HG03159 (cell line): ENCODE data around the gene MEIS1.

Source experiments
- ATAC-seq: cut with Tn5 transposase; IDR thresholded peaks from one replicate; pipeline ENCODE4 v1.9.1; 2021; ENCODE audit warnings: mild to moderate bottlenecking, moderate library complexity; ENCODE audit not compliant: unreplicated experiment

Gene MEIS1

GRCh38 chr2:66443186-66443978 lies 8.5 kb downstream of the MEIS1 start:
- ATAC-seq = no peak

DNA sequence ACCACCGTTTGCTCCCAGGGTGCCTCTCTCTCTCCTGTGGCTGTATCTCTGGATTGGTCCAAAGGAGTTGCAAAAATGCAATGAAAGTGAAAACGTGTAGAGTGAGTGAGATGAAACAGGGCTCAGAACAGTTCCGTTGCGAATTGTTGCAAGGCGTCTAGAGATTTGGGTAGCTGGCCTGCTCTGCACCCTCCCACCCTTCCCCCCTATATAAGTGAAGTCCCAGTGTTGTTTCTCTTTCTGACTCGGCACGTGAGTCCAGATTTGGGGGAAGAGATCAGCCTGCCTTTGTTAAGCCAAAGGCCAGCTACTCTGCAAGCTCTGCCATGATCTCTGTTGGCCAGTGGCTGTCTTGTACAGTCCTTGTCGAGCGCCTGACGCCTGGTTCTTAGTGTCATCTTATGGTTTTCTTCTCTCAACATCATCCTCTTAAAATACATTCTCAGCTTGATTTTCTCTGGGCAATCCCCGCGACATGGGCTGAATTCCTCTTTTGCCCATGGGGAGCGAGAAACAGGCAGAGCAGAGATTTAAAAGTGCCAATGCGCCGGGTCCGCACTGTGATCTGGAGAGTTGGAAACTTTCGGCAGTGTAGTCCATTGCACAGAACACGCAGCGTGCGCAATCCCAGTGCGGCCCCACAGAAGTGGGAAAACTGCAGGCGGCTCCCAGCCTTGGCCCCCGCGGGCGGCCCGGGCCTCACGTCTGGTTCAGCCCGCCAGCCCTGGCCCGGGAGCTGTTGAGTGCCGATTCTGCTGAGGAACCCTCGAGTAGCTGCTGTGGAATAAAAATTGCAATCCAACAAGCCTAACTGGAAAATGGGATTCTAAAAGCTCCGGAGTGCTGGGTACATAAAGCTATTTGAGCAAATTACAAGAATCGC lies 9.3 kb downstream of the MEIS1 start:
- ATAC-seq = no peak

DNA sequence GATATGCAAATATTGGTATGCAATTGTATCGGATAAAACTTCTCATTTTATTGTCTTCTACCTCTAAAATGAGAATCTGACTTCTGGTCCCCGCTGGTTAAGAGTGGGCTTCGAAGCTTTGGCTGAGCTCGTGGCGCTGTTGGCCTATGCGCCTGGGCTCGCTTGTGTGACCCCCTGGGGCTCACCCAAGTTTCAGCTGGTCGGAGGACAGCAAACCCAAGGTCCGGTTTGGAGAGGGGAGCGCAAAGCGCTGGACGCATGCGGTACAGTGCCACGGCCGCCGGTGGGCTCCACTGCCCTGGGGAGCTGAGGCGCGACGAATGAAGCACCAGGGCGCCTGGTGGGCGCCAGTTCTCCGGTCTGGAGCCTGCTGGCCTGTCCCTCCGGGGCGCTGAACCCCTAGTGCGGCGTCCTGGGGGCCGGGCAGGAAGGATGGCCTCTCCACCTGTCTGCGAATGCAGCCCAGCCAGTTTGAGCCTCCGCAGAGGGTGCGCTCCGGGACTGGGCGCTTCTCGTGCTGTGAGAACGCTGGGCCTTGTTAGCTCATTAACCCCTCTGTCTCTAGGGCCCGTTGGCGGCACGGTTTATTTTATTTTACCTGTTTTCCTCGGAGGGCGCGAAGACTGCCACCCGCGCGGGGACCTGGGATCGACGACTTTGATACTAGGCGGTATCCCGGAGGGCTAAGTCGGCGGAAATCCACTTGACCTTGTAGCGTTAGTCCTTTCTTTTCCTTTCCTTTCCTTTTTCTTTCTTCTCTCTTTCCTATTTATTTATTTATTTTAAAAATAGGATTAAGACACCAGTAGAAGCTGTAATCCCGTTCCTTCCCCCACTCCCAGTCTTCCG lies 10.4 kb downstream of the MEIS1 start:
- no peak for ATAC-seq

- ATAC-seq = no peak
Measured at GRCh38 chr2:66445925-66446871, 11.3 kb downstream of the MEIS1 start.

DNA sequence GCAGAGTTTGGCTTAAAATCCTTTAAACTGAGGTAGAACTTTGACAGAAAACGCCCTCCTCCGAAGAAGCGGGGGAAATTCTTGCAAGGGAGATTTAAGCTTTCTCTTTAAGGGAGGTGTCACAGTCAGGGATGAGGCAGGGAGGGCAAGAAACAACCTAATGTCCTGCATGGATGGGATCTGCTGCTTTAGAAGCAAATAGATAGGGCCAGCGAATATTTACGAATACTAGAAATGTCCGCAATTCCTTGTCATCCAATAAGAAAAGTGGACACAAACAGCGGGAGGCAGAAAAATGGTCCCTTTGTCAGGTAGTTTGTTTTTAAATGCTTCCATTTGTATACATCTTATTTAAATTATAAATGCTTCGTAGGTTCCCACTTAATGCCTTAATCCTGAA lies 12.0 kb downstream of the MEIS1 start:
- no peak for ATAC-seq

- no peak for ATAC-seq
Measured at GRCh38 chr2:66447677-66448076, 12.8 kb downstream of the MEIS1 start.

DNA sequence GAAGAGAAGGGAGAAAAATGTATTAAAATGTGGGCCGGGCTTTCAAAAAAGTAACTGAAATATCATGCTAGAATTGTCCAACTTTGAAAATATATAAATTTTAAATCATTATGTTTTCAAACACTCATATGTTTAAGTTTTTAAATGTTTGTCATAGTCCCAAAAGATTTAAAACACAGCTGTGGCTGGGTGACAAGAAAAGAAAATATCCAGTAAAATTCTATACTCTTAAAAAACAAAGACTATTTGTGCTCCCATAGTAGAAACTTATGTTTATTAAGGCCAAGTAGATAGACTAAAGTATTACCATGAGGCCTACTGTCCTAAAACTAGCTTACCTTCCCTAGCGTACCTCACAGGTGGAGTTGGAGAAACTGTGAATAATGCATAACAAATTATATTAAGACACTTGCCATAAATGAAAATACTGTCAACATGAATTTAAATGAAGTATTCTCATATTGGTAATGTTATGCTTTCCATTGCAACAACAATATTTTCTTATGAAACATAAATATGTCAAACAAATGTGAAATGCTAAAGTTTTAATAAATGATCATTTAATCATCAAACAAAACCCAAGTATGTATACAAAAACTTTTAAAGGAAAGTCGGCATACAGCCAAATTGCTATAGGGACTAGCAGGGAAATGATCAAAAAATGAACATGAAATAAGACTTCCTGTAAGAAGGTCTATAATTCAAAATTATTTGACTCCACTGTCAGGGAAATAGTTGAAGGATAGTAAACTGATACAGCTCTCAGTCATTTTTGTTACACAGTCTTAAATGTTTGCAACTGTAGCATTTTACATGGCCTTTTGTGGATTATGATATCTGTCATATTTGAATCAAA lies 13.4 kb downstream of the MEIS1 start:
- ATAC-seq = no peak

- no peak for ATAC-seq
Measured at GRCh38 chr2:66452214-66452613, 17.3 kb downstream of the MEIS1 start.

- no peak for ATAC-seq
Measured at GRCh38 chr2:66452917-66453316, 18.0 kb downstream of the MEIS1 start.

DNA sequence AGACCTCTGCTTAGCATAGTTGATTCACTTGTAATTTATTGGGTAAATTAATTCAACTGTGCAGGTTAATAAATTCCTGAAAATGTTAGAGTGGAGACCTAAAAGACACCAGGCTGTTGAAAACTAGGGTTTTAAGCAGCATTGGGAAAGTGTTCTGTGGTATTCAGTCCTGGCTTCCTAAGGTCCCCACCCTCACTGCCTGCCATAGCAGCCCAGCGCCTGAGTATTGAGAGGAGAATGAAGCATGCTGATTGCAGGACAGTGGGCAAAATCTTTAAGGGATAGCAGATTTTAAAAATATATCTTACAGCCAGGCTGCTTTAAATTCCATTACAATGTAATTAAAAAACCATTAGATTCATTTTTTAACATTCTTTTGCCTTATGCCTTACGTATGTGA lies 20.6 kb downstream of the MEIS1 start:
- ATAC-seq = no peak

GRCh38 chr2:66456183-66457041 lies 21.5 kb downstream of the MEIS1 start:
- no peak for ATAC-seq

DNA sequence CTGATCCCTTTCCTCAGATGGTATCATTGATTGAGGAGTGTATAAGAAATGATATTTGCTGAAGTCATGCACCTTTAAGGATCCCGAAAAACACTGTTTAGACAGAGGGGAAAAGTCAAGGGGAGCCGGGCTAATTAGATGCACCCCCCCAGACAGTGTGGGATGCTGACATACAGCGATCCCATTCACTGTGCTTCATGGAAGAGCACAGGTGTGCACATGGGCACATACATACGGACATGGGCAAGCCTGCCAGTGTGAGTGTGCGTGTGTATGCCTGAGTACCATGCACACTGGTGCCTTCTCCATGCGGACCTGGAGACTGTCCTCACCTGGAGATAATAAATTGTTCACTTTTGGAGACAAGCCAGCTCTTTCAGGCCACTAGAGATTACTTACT lies 22.6 kb downstream of the MEIS1 start:
- ATAC-seq = no peak

DNA sequence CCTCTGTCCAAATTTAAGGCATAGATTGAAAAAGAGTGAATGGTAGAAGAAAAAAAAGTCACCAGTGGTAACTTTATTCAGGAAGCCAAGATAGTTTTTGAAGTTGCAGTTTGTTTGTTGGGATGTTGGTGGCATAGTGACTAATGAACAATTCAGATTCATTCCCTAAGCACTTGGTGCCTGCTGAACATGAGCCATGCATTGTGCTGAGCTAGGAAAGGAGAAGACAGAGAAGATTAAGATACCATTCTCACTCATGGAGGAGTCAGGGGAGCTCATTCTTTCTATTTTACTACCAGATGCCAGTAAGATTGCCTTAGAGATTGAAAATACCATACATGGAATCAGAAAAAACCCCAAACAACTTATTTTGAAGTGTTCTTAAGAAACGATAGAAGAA lies 25.1 kb downstream of the MEIS1 start:
- no peak for ATAC-seq

DNA sequence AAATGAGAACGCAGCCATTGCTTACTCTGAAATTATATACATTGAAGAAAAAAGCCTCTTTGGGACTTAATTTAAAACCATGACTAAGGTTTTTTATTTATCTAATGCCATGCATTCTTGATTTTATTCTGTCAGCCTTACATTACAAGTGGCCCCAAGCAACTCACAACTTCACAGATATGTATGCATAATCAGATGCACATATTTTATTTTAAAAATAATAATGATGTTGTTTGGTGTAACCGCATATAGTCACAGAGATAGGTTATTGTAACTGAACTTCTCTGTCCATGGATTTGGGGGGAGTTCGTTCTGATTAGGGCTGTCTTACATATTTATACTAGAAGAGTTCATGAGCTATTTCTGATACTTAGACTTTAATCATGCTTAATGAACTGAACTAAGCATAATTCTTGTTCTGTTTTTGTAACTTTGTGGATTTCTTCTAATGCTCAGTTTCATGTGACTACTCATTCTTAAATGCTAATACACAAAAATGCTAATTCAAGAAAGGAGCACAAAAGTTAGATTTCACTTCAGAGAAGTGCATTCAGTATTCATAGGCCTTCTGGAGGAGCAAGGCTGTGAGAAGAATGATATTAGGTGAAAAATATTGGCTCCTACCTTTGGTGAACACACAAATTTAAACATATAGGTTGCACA lies 26.2 kb downstream of the MEIS1 start:
- ATAC-seq = no peak

DNA sequence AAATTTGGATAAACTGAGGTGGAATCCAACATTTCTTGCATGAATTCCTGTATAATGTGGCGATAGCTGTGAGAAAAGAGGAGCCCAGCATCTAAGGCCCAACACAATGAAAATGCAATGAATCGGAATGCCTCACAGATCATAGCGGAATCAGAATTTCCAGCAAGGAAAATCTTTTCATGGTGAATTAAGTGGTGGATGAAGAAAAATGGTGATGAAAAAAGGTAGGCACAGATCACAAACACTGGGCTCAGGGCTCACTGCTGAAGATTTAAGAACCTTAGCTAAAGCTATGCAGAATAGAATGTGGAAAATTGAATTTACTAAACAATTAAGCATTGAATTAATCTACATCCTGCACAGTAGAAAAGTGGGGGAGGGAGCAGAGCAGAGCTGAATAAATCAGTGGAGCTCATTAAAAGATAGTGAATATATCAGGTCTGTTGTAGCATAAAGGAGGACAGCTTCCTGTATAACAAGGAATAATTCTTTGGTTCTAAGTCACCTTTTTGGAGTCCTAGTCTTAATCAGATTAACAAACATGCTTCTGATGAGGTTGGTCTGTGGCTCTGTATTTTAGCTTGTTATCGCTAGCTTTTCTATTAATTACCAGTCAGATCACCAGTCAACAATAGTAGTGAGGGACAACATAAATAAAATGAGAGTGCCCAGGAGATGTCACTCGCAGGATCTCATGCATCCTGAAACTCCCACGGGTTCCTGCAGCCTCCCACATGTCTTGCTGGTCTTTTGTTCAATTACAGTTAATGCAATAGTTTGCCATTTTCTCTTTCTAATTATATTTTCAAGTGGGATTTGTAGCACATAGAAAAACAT lies 27.0 kb downstream of the MEIS1 start:
- ATAC-seq = no peak

- no peak for ATAC-seq
Measured at GRCh38 chr2:66462501-66462825, 27.5 kb downstream of the MEIS1 start.

- no peak for ATAC-seq
Measured at GRCh38 chr2:66463206-66463755, 28.4 kb downstream of the MEIS1 start.
